HepG2 (cell line): Measurements from ENCODE around the gene NUDT3. TPM values are rescaled to one million over a fixed set of nuclear protein-coding genes. Genes with fewer than 3 reads are reported as not detected.
A peak's percentile ranks its signal among the peaks of the same experiment; 100 is the strongest.

Experiments
- CBFB ChIP-seq: sonication (generic); formaldehyde crosslinking; IDR thresholded peaks from 2 replicates; pipeline ENCODE4 v1.4.0; 2020; ENCODE audit warnings: missing genetic modification reagents
- EP300 ChIP-seq, 3 experiments: sonication (generic) in 1 of 3; formaldehyde crosslinking in 1 of 3; IDR thresholded peaks; 2 replicates each; pipeline versions ENCODE4 v1.5.1 to v1.6.1; 2011 to 2020; ENCODE audit warnings: low read depth in 2 of 3, low read length in 2 of 3, borderline replicate concordance in 1 of 3, improper control_type of control experiment in 1 of 3, mild to moderate bottlenecking in 1 of 3, missing genetic modification reagents in 1 of 3, moderate library complexity in 1 of 3
- HOXA9 ChIP-seq: sonication (generic); formaldehyde crosslinking; IDR thresholded peaks from 2 replicates; pipeline ENCODE4 v1.8.1; 2022; ENCODE audit warnings: missing genetic modification reagents, mild to moderate bottlenecking, moderate library complexity, borderline replicate concordance
- NFE2L1 ChIP-seq: sonication (generic); formaldehyde crosslinking; IDR thresholded peaks from 2 replicates; pipeline ENCODE4 v1.4.0; 2020; ENCODE audit warnings: missing genetic modification reagents, mild to moderate bottlenecking, borderline replicate concordance
- SP4 ChIP-seq: sonication (generic); formaldehyde crosslinking; IDR thresholded peaks from 2 replicates; pipeline ENCODE4 v1.8.1; 2023; ENCODE audit warnings: mild to moderate bottlenecking, missing genetic modification reagents
- ZBTB7B ChIP-seq: sonication (generic); formaldehyde crosslinking; IDR thresholded peaks from 2 replicates; pipeline ENCODE4 v1.4.0; 2020; ENCODE audit warnings: missing genetic modification reagents
- ZNF75D ChIP-seq: sonication (generic); formaldehyde crosslinking; IDR thresholded peaks from 2 replicates; pipeline ENCODE4 v1.8.1; 2023; ENCODE audit warnings: missing genetic modification reagents, mild to moderate bottlenecking, borderline replicate concordance
- polyA plus RNA-seq, 8 experiments: library from polyadenylated mRNA; depleted of rRNA in 3 of 8; stranded (reverse) in 7 of 8; unstranded in 1 of 8; fragments of >200 nt; fragmentation: Illumina TruSeq in 4 of 8; extraction: Trizol in 4 of 8; gene quantifications; 2 replicates each; pipeline versions ENCODE4 v1.2.1 to v1.2.3, GENCODE V29; 2011 to 2016; ENCODE audit warnings: low read depth in 4 of 8, missing spikeins in 1 of 8, mixed read lengths in 1 of 8; ENCODE audit not compliant: insufficient read depth in 1 of 8
- total RNA-seq, 5 experiments: library from RNA; depleted of rRNA; stranded (reverse); fragments of >200 nt; fragmentation: Illumina TruSeq; extraction: Trizol; gene quantifications; 2 replicates each; pipeline ENCODE4 v1.2.3, GENCODE V29; 2016; ENCODE audit warnings: low read depth in 1 of 5
- TF ChIP-seq, protein P1 (sequence below): IDR thresholded peaks from 2 replicates; pipeline ENCODE4 v1.4.0; 2020; ENCODE audit warnings: mild to moderate bottlenecking, missing genetic modification reagents
- TF ChIP-seq, protein P2 (sequence below): sonication (generic); formaldehyde crosslinking; IDR thresholded peaks from 2 replicates; pipeline ENCODE4 v1.4.0; 2020; ENCODE audit warnings: mild to moderate bottlenecking, missing genetic modification reagents
- TF ChIP-seq, protein P3 (sequence below): sonication (generic); formaldehyde crosslinking; IDR thresholded peaks from 2 replicates; pipeline ENCODE4 v1.4.0; 2020; ENCODE audit warnings: missing genetic modification reagents
- TF ChIP-seq, protein P4 (sequence below): sonication (generic); formaldehyde crosslinking; IDR thresholded peaks from 2 replicates; pipeline ENCODE4 v1.5.0; 2020; ENCODE audit warnings: mild to moderate bottlenecking, missing genetic modification reagents, moderate library complexity

The NUDT3 gene
- total and polyA plus RNA-seq, 2 of the 13 experiments (the other 11 are each of a cell fraction or from before 2014, with no cell fraction given), result 20.2 to 20.6 TPM

DNA sequence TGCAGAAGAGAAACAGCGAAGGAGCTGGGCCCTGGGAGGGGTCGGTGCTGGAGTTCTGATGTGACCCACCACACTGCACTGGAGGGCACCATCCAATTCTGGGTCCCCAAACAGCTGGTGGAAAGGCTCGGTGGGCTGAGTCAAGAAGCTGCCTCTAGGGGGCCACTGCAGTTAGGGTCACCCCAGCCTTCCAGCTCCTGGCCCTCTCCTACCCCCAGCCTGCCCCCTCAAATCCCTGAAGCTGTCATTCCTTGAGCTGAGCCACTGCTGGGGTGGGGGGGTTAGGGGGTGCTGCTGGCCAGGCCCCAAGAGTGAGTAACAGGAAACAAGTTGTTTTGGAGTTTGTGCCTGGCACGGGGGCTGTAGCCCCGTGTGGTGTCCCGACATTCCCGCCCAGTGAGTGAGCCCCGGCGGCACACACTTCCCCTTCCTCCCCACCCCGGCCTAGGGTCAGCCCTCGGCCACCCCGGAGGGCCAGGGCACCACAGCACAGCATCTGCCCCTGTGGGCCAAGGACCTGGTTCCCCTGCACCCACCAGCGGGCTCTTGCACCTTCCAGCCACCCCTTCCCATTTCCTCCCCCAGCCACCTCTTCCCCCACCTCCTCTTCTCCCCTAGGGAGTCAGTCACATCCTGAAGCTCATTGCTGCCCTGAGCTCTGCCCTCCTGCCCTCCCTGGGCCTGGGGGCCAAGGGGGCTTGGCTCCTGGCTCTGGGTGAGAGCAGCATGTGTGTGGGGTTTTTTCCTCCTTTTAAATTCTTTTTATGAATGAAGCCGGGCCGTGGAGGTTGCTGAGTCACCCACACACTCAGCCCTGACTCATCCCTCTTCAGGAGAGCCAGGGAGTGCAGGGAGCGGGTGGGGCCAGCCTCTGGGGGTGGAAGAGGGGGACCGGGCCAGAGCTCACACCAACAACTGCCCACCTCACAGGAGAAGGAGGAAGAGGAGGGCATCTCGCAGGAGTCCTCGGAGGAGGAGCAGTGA is 148.3 kb downstream of the NUDT3 start (continued):
- TF ChIP-seq, protein P1, sequence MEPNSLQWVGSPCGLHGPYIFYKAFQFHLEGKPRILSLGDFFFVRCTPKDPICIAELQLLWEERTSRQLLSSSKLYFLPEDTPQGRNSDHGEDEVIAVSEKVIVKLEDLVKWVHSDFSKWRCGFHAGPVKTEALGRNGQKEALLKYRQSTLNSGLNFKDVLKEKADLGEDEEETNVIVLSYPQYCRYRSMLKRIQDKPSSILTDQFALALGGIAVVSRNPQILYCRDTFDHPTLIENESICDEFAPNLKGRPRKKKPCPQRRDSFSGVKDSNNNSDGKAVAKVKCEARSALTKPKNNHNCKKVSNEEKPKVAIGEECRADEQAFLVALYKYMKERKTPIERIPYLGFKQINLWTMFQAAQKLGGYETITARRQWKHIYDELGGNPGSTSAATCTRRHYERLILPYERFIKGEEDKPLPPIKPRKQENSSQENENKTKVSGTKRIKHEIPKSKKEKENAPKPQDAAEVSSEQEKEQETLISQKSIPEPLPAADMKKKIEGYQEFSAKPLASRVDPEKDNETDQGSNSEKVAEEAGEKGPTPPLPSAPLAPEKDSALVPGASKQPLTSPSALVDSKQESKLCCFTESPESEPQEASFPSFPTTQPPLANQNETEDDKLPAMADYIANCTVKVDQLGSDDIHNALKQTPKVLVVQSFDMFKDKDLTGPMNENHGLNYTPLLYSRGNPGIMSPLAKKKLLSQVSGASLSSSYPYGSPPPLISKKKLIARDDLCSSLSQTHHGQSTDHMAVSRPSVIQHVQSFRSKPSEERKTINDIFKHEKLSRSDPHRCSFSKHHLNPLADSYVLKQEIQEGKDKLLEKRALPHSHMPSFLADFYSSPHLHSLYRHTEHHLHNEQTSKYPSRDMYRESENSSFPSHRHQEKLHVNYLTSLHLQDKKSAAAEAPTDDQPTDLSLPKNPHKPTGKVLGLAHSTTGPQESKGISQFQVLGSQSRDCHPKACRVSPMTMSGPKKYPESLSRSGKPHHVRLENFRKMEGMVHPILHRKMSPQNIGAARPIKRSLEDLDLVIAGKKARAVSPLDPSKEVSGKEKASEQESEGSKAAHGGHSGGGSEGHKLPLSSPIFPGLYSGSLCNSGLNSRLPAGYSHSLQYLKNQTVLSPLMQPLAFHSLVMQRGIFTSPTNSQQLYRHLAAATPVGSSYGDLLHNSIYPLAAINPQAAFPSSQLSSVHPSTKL (CRISPR knock-in tag), result 0 out of 2 replicates have a peak, but pooled peaks have one; percentile 11
- TF ChIP-seq, protein P2, sequence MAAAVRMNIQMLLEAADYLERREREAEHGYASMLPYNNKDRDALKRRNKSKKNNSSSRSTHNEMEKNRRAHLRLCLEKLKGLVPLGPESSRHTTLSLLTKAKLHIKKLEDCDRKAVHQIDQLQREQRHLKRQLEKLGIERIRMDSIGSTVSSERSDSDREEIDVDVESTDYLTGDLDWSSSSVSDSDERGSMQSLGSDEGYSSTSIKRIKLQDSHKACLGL (CRISPR knock-in tag), result no peak
- TF ChIP-seq, protein P3, sequence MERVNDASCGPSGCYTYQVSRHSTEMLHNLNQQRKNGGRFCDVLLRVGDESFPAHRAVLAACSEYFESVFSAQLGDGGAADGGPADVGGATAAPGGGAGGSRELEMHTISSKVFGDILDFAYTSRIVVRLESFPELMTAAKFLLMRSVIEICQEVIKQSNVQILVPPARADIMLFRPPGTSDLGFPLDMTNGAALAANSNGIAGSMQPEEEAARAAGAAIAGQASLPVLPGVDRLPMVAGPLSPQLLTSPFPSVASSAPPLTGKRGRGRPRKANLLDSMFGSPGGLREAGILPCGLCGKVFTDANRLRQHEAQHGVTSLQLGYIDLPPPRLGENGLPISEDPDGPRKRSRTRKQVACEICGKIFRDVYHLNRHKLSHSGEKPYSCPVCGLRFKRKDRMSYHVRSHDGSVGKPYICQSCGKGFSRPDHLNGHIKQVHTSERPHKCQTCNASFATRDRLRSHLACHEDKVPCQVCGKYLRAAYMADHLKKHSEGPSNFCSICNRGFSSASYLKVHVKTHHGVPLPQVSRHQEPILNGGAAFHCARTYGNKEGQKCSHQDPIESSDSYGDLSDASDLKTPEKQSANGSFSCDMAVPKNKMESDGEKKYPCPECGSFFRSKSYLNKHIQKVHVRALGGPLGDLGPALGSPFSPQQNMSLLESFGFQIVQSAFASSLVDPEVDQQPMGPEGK (CRISPR knock-in tag), result peak; percentile 34; the same call in 1 of the 2 replicates
- TF ChIP-seq EP300 (IDR thresholded peaks at IDR 0.05; ENCODE audit: low read depth in 2 of 2, low read length in 2 of 2) (peak in 1 of 2 experiments; percentile 39; a peak in 1 of 4 replicates), EP300 (CRISPR knock-in tag; IDR thresholded peaks at IDR 0.05; ENCODE audit: borderline replicate concordance) (no peak), HOXA9 (CRISPR knock-in tag) (no peak), SP4 (no peak), CBFB (CRISPR knock-in tag) (no peak), NFE2L1 (CRISPR knock-in tag) (no peak), ZNF75D (CRISPR knock-in tag) (no peak), ZBTB7B (CRISPR knock-in tag) (no peak)
- TF ChIP-seq, protein P4, sequence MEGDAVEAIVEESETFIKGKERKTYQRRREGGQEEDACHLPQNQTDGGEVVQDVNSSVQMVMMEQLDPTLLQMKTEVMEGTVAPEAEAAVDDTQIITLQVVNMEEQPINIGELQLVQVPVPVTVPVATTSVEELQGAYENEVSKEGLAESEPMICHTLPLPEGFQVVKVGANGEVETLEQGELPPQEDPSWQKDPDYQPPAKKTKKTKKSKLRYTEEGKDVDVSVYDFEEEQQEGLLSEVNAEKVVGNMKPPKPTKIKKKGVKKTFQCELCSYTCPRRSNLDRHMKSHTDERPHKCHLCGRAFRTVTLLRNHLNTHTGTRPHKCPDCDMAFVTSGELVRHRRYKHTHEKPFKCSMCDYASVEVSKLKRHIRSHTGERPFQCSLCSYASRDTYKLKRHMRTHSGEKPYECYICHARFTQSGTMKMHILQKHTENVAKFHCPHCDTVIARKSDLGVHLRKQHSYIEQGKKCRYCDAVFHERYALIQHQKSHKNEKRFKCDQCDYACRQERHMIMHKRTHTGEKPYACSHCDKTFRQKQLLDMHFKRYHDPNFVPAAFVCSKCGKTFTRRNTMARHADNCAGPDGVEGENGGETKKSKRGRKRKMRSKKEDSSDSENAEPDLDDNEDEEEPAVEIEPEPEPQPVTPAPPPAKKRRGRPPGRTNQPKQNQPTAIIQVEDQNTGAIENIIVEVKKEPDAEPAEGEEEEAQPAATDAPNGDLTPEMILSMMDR (CRISPR knock-in tag), result peak; percentile 39
